Liver (tissue), 3 donors: Measurements from ENCODE around the gene LIMS1.

Source experiments
- GABPA ChIP-seq, 2 donors: IDR thresholded peaks in 1 of 2; conservative IDR thresholded peaks in 1 of 2; 2 replicates each; pipeline ENCODE4 v1.6.1; 2016; ENCODE audit warnings: antibody characterized with exemption in 2 of 2, mild to moderate bottlenecking in 1 of 2, moderate library complexity in 1 of 2
- RAD21 ChIP-seq, 2 donors: IDR thresholded peaks; 2 replicates each; pipeline ENCODE4 v1.6.1; 2016; ENCODE audit warnings: antibody characterized with exemption in 2 of 2, mild to moderate bottlenecking in 2 of 2
- RXRA ChIP-seq, 2 donors: IDR thresholded peaks; 2 replicates each; pipeline ENCODE4 v1.6.1; 2017 to 2018; ENCODE audit warnings: antibody characterized with exemption in 2 of 2, mild to moderate bottlenecking in 1 of 2
- YY1 ChIP-seq: IDR thresholded peaks from 2 replicates; pipeline ENCODE4 v1.6.1; 2016; ENCODE audit warnings: antibody characterized with exemption, mild to moderate bottlenecking
- TF ChIP-seq, protein P1 (sequence below): fragments of 150-350 bp; IDR thresholded peaks from 2 replicates; pipeline ENCODE4 v1.5.1; 2017; ENCODE audit warnings: improper control_type of control experiment, low read depth, low read length; ENCODE audit not compliant: missing input control
- TF ChIP-seq, protein P2 (sequence below): IDR thresholded peaks from 2 replicates; pipeline ENCODE4 v1.6.1; 2016; ENCODE audit warnings: antibody characterized with exemption, mild to moderate bottlenecking
- donor health status: healthy.
- donor health status: healthy.

DNA sequence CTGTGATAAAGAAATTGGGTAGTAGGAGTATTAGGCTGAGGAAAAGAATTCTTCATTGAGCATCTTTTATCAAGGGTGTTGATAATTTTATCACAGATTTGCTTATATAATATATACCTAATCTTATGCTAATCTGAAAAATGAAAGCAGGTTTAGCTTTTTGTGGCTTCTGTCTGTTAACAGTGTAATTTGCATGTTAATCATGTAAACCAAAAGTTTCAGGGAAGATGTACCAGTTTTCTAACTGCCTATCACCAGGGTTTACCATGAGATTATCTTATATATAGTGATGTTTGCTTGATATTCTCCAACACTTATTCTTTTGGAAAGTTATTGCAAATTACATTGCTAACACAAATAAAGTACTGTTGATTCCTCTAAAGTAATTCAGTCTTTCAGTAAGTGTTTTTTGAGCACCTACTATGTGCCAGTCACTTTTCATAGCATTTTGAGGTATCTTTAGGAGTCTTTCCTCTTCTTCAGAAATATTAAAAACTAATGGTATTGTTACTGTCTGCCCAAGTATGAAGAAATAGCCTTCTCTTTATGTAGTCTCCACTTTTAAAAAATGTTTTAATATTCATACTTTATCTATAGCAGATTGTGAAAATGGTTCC is 43.7 kb upstream of the LIMS1 start:
- TF ChIP-seq, protein P1, sequence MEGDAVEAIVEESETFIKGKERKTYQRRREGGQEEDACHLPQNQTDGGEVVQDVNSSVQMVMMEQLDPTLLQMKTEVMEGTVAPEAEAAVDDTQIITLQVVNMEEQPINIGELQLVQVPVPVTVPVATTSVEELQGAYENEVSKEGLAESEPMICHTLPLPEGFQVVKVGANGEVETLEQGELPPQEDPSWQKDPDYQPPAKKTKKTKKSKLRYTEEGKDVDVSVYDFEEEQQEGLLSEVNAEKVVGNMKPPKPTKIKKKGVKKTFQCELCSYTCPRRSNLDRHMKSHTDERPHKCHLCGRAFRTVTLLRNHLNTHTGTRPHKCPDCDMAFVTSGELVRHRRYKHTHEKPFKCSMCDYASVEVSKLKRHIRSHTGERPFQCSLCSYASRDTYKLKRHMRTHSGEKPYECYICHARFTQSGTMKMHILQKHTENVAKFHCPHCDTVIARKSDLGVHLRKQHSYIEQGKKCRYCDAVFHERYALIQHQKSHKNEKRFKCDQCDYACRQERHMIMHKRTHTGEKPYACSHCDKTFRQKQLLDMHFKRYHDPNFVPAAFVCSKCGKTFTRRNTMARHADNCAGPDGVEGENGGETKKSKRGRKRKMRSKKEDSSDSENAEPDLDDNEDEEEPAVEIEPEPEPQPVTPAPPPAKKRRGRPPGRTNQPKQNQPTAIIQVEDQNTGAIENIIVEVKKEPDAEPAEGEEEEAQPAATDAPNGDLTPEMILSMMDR, result no peak
- TF ChIP-seq, protein P2, sequence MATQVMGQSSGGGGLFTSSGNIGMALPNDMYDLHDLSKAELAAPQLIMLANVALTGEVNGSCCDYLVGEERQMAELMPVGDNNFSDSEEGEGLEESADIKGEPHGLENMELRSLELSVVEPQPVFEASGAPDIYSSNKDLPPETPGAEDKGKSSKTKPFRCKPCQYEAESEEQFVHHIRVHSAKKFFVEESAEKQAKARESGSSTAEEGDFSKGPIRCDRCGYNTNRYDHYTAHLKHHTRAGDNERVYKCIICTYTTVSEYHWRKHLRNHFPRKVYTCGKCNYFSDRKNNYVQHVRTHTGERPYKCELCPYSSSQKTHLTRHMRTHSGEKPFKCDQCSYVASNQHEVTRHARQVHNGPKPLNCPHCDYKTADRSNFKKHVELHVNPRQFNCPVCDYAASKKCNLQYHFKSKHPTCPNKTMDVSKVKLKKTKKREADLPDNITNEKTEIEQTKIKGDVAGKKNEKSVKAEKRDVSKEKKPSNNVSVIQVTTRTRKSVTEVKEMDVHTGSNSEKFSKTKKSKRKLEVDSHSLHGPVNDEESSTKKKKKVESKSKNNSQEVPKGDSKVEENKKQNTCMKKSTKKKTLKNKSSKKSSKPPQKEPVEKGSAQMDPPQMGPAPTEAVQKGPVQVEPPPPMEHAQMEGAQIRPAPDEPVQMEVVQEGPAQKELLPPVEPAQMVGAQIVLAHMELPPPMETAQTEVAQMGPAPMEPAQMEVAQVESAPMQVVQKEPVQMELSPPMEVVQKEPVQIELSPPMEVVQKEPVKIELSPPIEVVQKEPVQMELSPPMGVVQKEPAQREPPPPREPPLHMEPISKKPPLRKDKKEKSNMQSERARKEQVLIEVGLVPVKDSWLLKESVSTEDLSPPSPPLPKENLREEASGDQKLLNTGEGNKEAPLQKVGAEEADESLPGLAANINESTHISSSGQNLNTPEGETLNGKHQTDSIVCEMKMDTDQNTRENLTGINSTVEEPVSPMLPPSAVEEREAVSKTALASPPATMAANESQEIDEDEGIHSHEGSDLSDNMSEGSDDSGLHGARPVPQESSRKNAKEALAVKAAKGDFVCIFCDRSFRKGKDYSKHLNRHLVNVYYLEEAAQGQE, result no peak
- no peak for TF ChIP-seq RAD21 (IDR thresholded peaks at IDR 0.05)
- no peak for TF ChIP-seq GABPA (IDR thresholded peaks at IDR 0.05 in 1 of 2, conservative IDR thresholded peaks at IDR 0.05 in 1 of 2)
- no peak for TF ChIP-seq RXRA (IDR thresholded peaks at IDR 0.05)
- TF ChIP-seq YY1, result no peak
